ENCODE measurements around the gene LMO7. TPM values are rescaled to one million over a fixed set of nuclear protein-coding genes. Genes with fewer than 3 reads are reported as not detected.

The LMO7 gene
- total and polyA plus RNA-seq, 2 of the 8 experiments (the other 6 are each of a cell fraction or from before 2014, with no cell fraction given) = 8.1 to 28.3 TPM

DNA sequence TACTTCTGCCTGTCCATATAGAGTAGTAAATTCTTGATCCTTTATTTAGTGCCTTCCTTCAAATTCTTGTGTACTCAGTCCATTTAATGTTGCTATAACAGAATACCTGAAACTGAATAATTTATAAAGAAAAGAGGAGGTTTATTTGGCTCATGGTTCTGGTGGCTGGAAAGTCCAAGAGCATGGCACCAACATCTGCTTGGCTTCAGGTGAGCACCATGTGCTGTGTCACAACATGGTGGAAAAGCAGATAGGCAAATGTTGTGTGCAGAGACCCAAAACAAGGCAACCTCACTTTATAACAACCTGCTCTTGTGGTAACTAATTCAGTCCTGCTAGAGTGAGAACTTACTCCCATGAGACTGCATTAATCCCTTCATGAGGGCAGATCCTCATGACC is 195.3 kb downstream of the LMO7 start:
- no peak overlapping the region for H3K9ac ChIP-seq (replicated peaks in 1 of 4; ENCODE audit: extremely low read depth in 1 of 4, low read depth in 3 of 4, low read length in 3 of 4)
- H4K91ac ChIP-seq (replicated peaks; ENCODE audit: insufficient read length, low read length) = no peak overlapping the region
- H2BK15ac ChIP-seq (ENCODE audit: low read length) = no peak overlapping the region
- H2AK5ac ChIP-seq (ENCODE audit: low read depth, low read length) = no peak overlapping the region
- no peaks in the 10 kb centered on the region for H3K27me3 ChIP-seq (replicated peaks in 1 of 4; ENCODE audit: control insufficient read depth in 3 of 4, extremely low read depth in 1 of 4, insufficient read depth in 3 of 4, low read length in 3 of 4)
- no peak overlapping the region for H3K4me3 ChIP-seq (ENCODE audit: extremely low read depth in 1 of 4, insufficient read depth in 2 of 4, low read depth in 3 of 4, low read length in 4 of 4)
- H2AFZ ChIP-seq (ENCODE audit: low read length) = no peak overlapping the region
- no peaks in the 10 kb centered on the region for H3K79me1 ChIP-seq (ENCODE audit: low read depth, low read length)
- H2BK12ac ChIP-seq (ENCODE audit: low read depth, low read length) = no peak overlapping the region
- H3K4me1 ChIP-seq (replicated peaks in 1 of 4; ENCODE audit: control insufficient read depth in 3 of 4, insufficient read depth in 4 of 4, low read length in 3 of 4) = peaks cover 0 to 3% (median under 1%) of the 10 kb centered on the region in 4 experiments; a peak in 3 of 7 replicates
- no peak overlapping the region for H2BK120ac ChIP-seq (replicated peaks; ENCODE audit: low read depth, low read length)
- FAIRE-seq (no peak), DNase-seq (ENCODE audit: low read depth in 1 of 2, low spot score in 2 of 2) (no peak)
- no peak overlapping the region for H2BK5ac ChIP-seq (ENCODE audit: low read depth, low read length)
- no peak overlapping the region for H3K56ac ChIP-seq (replicated peaks; ENCODE audit: insufficient read length, low read depth, low read length)
- H3K9me3 ChIP-seq (ENCODE audit: insufficient read depth in 2 of 2, low read depth in 1 of 2, low read length in 1 of 2) = peaks cover 0 to 4% of the 10 kb centered on the region in 2 experiments; a peak in 2 of 4 replicates
- TF ChIP-seq USF2 (IDR thresholded peaks at IDR 0.05; ENCODE audit: low read length) (no peak), KDM1A (IDR thresholded peaks at IDR 0.05; ENCODE audit: borderline replicate concordance, low read length) (no peak), SP4 (IDR thresholded peaks at IDR 0.05; ENCODE audit: low read length) (no peak), SIX5 (IDR thresholded peaks at IDR 0.05; ENCODE audit: low read depth, low read length) (no peak), SRF (IDR thresholded peaks at IDR 0.05; ENCODE audit: low read depth, low read length) (no peak), TAF7 (optimal IDR thresholded peaks at IDR 0.05; ENCODE audit: borderline replicate concordance, low read depth, low read length) (no peak), MAFK (IDR thresholded peaks at IDR 0.05; ENCODE audit: low read depth, low read length) (no peak), TCF12 (IDR thresholded peaks at IDR 0.05; ENCODE audit: low read depth, low read length) (no peak), HDAC6 (IDR thresholded peaks at IDR 0.05; ENCODE audit: low read depth, low read length) (no peak), EGR1 (IDR thresholded peaks at IDR 0.05; ENCODE audit: borderline replicate concordance, low read depth, low read length) (no peak), CBX5 (IDR thresholded peaks at IDR 0.05; ENCODE audit: low read depth, low read length) (no peak), POLR2AphosphoS5 (IDR thresholded peaks at IDR 0.05; ENCODE audit: low read depth, low read length) (no peak), ASH2L (IDR thresholded peaks at IDR 0.05; ENCODE audit: low read length) (no peak), GABPA (IDR thresholded peaks at IDR 0.05; ENCODE audit: borderline replicate concordance, insufficient read depth, low read length) (no peak), JUN (IDR thresholded peaks at IDR 0.05; ENCODE audit: low read depth, low read length) (no peak), TBP (IDR thresholded peaks at IDR 0.05; ENCODE audit: low read depth, low read length) (no peak)
- H3K27ac ChIP-seq (ENCODE audit: low read depth, low read length) = no peak overlapping the region
- no peak overlapping the region for H3K14ac ChIP-seq (ENCODE audit: insufficient read length)
- no peak overlapping the region for H2BK20ac ChIP-seq (ENCODE audit: low read length)
- H3K23me2 ChIP-seq (ENCODE audit: low read depth, low read length) = no peaks in the 10 kb centered on the region
- POLR2A ChIA-PET (ENCODE audit: partially characterized antibody) = no interaction called here
- H4K20me1 ChIP-seq (replicated peaks in 1 of 2; ENCODE audit: control insufficient read depth in 1 of 2, insufficient read depth in 2 of 2, low read length in 2 of 2) = no peaks in the 10 kb centered on the region
- H3K36me3 ChIP-seq (ENCODE audit: control insufficient read depth in 2 of 4, insufficient read depth in 4 of 4, low read length in 3 of 4) = 0 out of 8 replicates have a peak, but pooled peaks cover 0 to 5% (median 0%) of the 10 kb centered on the region in 4 experiments
- no peak overlapping the region for H3K18ac ChIP-seq (ENCODE audit: extremely low read depth, low read length)
- CTCF ChIA-PET (ENCODE audit: partially characterized antibody) = interaction anchor here (1.8 kb wide), 1 partner anchor 136 kb away, joined by 5 read pairs; no protein-coding TSS in a partner anchor
- no peak overlapping the region for H3K4ac ChIP-seq (replicated peaks; ENCODE audit: insufficient read length, low read depth, low read length)
- H4K5ac ChIP-seq (ENCODE audit: insufficient read length, low read depth, low read length) = no peak overlapping the region
- no peaks in the 10 kb centered on the region for H3K79me2 ChIP-seq (ENCODE audit: control insufficient read depth in 1 of 2, insufficient read depth in 2 of 2, low read length in 2 of 2)
- H3K4me2 ChIP-seq (ENCODE audit: insufficient read depth in 1 of 2, low read depth in 2 of 2, low read length in 2 of 2) = no peak overlapping the region
- H4K8ac ChIP-seq (ENCODE audit: extremely low read depth, insufficient read depth, low read length) = no peak overlapping the region
- no peak overlapping the region for H3K23ac ChIP-seq (ENCODE audit: insufficient read length)
